GM21717 (cell line): ENCODE measurements around the gene SMIM14.
"Not testable (repeated sequence)": the region's sequence is repeated elsewhere in the genome, so short reads cannot be mapped to it uniquely, and the experiment has no call there.

Experiments
- ATAC-seq: cut with Tn5 transposase; IDR thresholded peaks from one replicate; pipeline ENCODE4 v1.9.1; 2021; ENCODE audit warnings: mild to moderate bottlenecking, moderate library complexity; ENCODE audit not compliant: unreplicated experiment

SMIM14 gene

GRCh38 chr4:39638354-39639239, at the start of gene SMIM14:
SMIM14 (minus strand) TSS chr4:39638865; CDS start chr4:39605145, 33,720 bp downstream.
- peak; percentile 66 for ATAC-seq

DNA sequence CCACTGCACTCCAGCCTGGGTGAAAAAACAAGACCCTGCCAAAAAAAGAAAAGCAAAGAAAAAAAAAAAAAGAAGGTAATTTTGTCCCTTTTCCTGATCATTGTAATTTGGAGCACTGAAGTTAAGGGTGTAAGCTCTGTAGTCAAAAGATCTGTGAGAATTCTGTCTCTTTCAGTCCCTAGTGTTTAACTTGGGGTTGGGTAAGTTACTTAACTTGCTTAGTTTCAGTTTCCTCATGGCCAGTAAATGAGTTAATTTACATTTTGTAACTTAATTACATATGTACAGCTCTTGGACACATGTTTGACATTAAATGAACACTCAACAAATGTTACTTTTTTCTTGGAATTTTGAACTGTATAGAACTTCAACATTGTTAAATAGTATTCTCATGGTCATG, 48.3 kb upstream of the SMIM14 start:
- ATAC-seq = no peak

DNA sequence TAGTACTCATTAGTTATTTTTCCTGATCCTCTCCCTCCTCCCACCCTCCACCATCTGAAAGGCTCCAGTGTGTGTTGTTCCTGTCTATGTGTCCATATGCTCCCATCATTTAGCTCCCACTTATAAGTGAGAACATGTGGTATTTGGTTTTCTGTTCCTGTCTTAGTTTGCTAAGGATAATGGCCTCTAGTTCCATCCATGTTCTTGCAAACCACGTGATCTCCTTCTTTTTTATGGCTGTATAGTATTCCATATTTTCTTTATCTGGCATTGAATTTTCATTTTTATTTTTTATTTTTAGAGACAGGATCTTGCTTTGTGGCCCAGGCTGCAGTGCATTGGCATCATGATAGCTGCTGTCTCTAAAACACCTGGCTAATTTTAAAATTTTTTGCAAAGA, 47.3 kb upstream of the SMIM14 start:
- ATAC-seq = no peak

DNA sequence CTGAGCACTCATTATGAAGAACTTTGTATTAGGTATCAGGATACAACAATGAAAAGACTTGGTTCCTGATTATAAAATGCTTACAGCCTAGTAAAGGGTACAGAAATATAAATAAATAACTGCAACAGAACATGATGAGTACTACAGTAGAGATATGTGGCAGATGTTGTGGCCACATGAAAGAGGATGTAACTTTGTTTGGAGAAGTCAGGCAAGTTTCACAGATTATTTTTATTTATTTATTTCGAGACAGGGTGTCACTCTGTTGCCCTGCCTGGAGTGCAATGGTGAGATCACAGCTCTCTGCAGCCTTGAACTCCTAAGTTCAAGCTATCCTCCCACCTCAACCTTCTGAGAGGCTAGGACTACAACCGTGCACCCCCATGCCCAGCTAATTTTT, 43.5 kb upstream of the SMIM14 start:
- ATAC-seq = peak; percentile 69

- not testable (repeated sequence) for ATAC-seq
These were observed 42.3 kb upstream of the SMIM14 start for GRCh38 chr4:39681003-39681402.

DNA sequence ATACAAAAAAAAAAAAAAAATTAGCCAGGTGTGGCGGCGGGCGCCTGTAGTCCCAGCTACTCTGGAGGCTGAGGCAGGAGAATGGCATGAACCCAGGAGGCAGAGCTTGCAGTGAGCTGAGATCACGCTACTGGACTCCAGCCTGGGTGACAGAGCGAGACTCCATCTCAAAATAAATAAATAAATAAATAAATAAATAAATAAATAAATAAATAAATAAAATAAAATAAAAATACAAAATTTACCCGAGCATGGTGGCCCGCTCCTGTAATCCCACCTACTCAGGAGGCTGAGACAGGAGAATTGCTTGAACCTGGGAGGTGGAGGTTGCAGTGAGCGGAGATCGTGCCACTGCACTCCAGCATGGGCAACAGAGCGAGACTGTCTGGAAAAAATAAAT, 37.0 kb upstream of the SMIM14 start:
- not testable (repeated sequence) for ATAC-seq

DNA sequence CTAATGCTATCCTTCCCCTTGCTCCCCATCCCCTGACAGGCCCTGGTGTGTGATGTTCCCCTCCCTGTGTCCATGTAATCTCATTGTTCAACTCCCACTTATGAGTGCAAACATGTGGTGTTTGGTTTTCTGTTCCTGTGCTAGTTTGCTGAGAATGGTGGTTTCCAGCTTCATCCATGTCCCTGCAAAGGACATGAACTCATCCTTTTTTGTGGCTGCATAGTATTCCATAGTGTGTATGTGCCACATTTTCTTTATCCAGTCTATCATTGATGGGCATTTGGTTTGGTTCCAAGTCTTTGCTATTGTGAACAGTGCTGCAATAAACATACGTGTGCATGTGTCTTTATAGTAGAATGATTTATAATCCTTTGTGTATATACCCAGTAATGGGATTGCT, 31.6 kb upstream of the SMIM14 start:
- ATAC-seq = not testable (repeated sequence)

DNA sequence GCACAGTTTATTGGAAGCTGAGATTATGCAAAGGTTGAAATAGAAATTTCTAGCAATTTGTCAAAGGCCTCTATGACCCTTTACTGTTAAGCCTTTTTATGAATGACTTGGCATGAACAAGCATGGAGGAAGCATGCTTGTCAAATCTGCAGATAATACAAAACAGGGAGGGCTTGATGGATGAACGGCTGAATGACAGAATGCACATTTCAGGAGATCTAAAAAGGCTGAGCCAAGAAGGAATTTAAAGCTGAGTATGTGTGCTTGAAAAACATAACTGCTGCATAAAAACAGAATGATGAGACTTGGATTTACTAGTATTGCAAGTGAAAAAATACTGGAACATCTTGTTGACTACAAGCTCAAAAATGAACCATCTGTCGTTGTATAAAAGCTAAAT, 30.2 kb upstream of the SMIM14 start:
- no peak for ATAC-seq

DNA sequence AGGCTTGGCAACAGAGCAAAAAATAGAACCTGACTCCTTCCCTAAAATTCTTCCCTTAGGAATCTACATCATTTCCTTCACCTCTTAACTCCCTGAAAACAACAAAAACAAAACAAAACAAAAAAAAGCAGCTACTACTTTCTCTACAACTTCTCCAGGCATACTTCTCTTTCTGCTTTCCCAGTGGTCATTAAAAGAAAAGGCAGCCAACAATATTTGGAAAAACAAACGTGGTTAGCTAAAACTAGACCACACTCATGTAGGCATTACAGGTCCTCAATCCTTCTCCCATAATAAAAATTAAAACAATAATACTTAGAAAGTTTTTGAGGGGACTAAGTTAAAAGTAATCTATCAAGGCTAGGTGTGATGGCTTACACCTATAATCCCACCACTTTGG, 29.0 kb upstream of the SMIM14 start:
- ATAC-seq = no peak

- ATAC-seq = no peak
These were observed 26.4 kb upstream of the SMIM14 start for GRCh38 chr4:39664828-39665731.

- ATAC-seq = no peak
These were observed 24.0 kb upstream of the SMIM14 start for GRCh38 chr4:39662683-39663082.

GRCh38 chr4:39660757-39661156, 22.1 kb upstream of the SMIM14 start:
- ATAC-seq = no peak

GRCh38 chr4:39660045-39660444, 21.4 kb upstream of the SMIM14 start:
- no peak for ATAC-seq

GRCh38 chr4:39658756-39659155, 20.1 kb upstream of the SMIM14 start:
- ATAC-seq = no peak

GRCh38 chr4:39657465-39657864, 18.8 kb upstream of the SMIM14 start:
- peak; percentile 72 for ATAC-seq

- ATAC-seq = not testable (repeated sequence)
These were observed 18.0 kb upstream of the SMIM14 start for GRCh38 chr4:39656638-39657037.

GRCh38 chr4:39655876-39656275, 17.2 kb upstream of the SMIM14 start:
- no peak for ATAC-seq

DNA sequence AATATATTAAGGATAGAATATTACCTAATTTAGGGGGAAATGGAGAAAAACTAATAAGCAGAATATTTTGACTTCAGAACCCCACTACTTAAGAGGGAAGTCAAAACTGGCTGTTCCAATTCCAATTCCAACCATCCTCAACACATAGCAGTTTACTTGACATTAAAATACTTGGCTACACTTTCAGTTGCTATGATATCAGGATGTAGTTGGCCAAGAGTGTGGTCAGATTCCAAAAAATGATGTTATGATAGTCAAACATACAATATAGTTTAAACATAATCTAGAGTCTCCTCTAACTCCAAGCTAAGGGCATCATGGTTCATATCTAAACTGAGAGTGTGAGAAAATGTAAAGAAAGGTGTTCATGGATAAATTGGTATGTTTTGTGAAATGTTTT, 16.5 kb upstream of the SMIM14 start:
- ATAC-seq = no peak

- ATAC-seq = not testable (repeated sequence)
These were observed 12.9 kb upstream of the SMIM14 start for GRCh38 chr4:39651586-39651985.

GRCh38 chr4:39649639-39650265, 11.1 kb upstream of the SMIM14 start:
- no peak for ATAC-seq
